Epithelial cell of esophagus (primary cell): ENCODE data around the gene CEBPA.

Experiments used
- DNase-seq: peaks from one replicate; pipeline ENCODE4 v3.0.0; 2010; ENCODE audit warnings: low read depth
- H3K4me3 ChIP-seq: 2 replicates; pipeline ENCODE4 v1.5.1; 2011; ENCODE audit warnings: mild to moderate bottlenecking, low read length, control low read depth
- CTCF ChIP-seq: IDR thresholded peaks from 2 replicates; pipeline ENCODE4 v1.5.1; 2011; ENCODE audit warnings: low read depth, mild to moderate bottlenecking, low read length, control low read depth, inconsistent platforms; ENCODE audit not compliant: insufficient read depth; ENCODE audit errors: missing control alignments

Gene CEBPA

GRCh38 chr19:33286899-33287298, 15.4 kb downstream of the CEBPA start:
- no peak for DNase-seq
- no peak for TF ChIP-seq CTCF
- no peak overlapping the region for H3K4me3 ChIP-seq

GRCh38 chr19:33285441-33285927, 16.9 kb downstream of the CEBPA start:
- no peak overlapping the region for H3K4me3 ChIP-seq
- no peak for DNase-seq
- no peak for TF ChIP-seq CTCF

- H3K4me3 ChIP-seq: no peak overlapping the region
- no peak for TF ChIP-seq CTCF
- DNase-seq: no peak
Observed at GRCh38 chr19:33284756-33285155, 17.6 kb downstream of the CEBPA start.

- no peak for TF ChIP-seq CTCF
- DNase-seq: no peak
- no peak overlapping the region for H3K4me3 ChIP-seq
Observed at GRCh38 chr19:33284146-33284643, 18.1 kb downstream of the CEBPA start.

- no peak for DNase-seq
- H3K4me3 ChIP-seq: no peak overlapping the region
- no peak for TF ChIP-seq CTCF
Observed at GRCh38 chr19:33283589-33283988, 18.7 kb downstream of the CEBPA start.

GRCh38 chr19:33282036-33282671, 20.2 kb downstream of the CEBPA start:
- DNase-seq: no peak
- no peak overlapping the region for H3K4me3 ChIP-seq
- TF ChIP-seq CTCF: no peak

- no peak for DNase-seq
- no peak for TF ChIP-seq CTCF
- no peak overlapping the region for H3K4me3 ChIP-seq
Observed at GRCh38 chr19:33281296-33281926, 20.9 kb downstream of the CEBPA start.
